T-cell (primary cell): ENCODE results near the gene ZNF627. TPM values are rescaled to one million over a fixed set of nuclear protein-coding genes. Genes with fewer than 3 reads are reported as not detected.
"Not testable (repeated sequence)": the region's sequence is repeated elsewhere in the genome, so short reads cannot be mapped to it uniquely, and the experiment has no call there.

Source experiments
- ATAC-seq, 4 experiments: fragments of 200-7000 bp in 3 of 4; fragments of 150-1000 bp in 1 of 4; cut with Tn5 transposase; replicated peaks in 1 of 4; 1 replicate in 3 of 4; 2 replicates in 1 of 4; pipeline ENCODE4 v1.10.0; 2021; ENCODE audit warnings: moderate library complexity in 3 of 4, mild to moderate bottlenecking in 2 of 4, moderate number of reproducible peaks in 1 of 4
- CTCF ChIA-PET, 2 donors: fragments of 300-600 bp; sonication (Branson Sonifier 250); formaldehyde crosslinking; loops; one replicate each; lab custom pipeline; 2022; ENCODE audit warnings: antibody characterized with exemption in 2 of 2; lab: Charles Lee
- POLR2A ChIA-PET, 2 donors: fragments of 300-600 bp; sonication (Branson Sonifier 250); formaldehyde crosslinking; loops; one replicate each; lab custom pipeline; 2022; ENCODE audit warnings: antibody characterized with exemption in 2 of 2; lab: Charles Lee
- DNase-seq, 35 experiments: peaks; one replicate each; pipeline versions ENCODE4 v3.0.0 to v3.0.0-alpha.2; 2013 to 2023
- H3K27ac ChIP-seq: one replicate; pipeline ENCODE4 v1.5.1; 2013; ENCODE audit warnings: low read length
- H3K27me3 ChIP-seq, 2 experiments: replicated peaks in 1 of 2; 1 replicate in 1 of 2; 2 replicates in 1 of 2; pipeline versions ENCODE4 v1.6.1 to v1.7.0; 2013; ENCODE audit warnings: low read length in 1 of 2, mixed read lengths in 1 of 2; ENCODE audit not compliant: control insufficient read depth in 2 of 2, insufficient read depth in 2 of 2; ENCODE audit errors: extremely low read depth in 1 of 2
- H3K36me3 ChIP-seq, 2 donors: 1 replicate in 1 of 2; 2 replicates in 1 of 2; pipeline versions ENCODE4 v1.6.1 to v1.7.0; 2013; ENCODE audit warnings: low read length in 1 of 2; ENCODE audit not compliant: control insufficient read depth in 2 of 2, insufficient read depth in 1 of 2; ENCODE audit errors: extremely low read depth in 1 of 2
- H3K4me1 ChIP-seq, 2 experiments: 1 replicate in 1 of 2; 2 replicates in 1 of 2; pipeline versions ENCODE4 v1.6.1 to v1.7.0; 2013; ENCODE audit warnings: low read length in 2 of 2, mixed read lengths in 1 of 2; ENCODE audit not compliant: insufficient read depth in 2 of 2, control insufficient read depth in 1 of 2; ENCODE audit errors: extremely low read depth in 1 of 2
- H3K4me3 ChIP-seq, 2 donors: 1 replicate in 1 of 2; 2 replicates in 1 of 2; pipeline versions ENCODE4 v1.5.1 to v1.7.0; 2013; ENCODE audit warnings: mild to moderate bottlenecking in 2 of 2, low read length in 1 of 2, moderate library complexity in 1 of 2; ENCODE audit not compliant: control insufficient read depth in 1 of 2; ENCODE audit errors: extremely low read depth in 1 of 2
- H3K9me3 ChIP-seq: 2 replicates; pipeline ENCODE4 v1.7.0; 2013
- H3K27ac Mint-ChIP-seq, 2 donors: one replicate each; pipeline ENCODE4 v1.8.0; 2020 to 2021; ENCODE audit warnings: mild to moderate bottlenecking in 2 of 2, mixed read lengths in 2 of 2
- H3K27me3 Mint-ChIP-seq, 2 donors: one replicate each; pipeline ENCODE4 v1.8.0; 2021 to 2022; ENCODE audit warnings: mixed read lengths in 2 of 2
- H3K36me3 Mint-ChIP-seq: one replicate; pipeline ENCODE4 v1.8.0; 2021; ENCODE audit warnings: mixed read lengths
- H3K4me1 Mint-ChIP-seq, 3 donors: one replicate each; pipeline ENCODE4 v1.8.0; 2020 to 2022; ENCODE audit warnings: mixed read lengths in 3 of 3, mild to moderate bottlenecking in 1 of 3
- H3K4me3 Mint-ChIP-seq, 3 donors: one replicate each; pipeline ENCODE4 v1.8.0; 2020 to 2022; ENCODE audit warnings: mild to moderate bottlenecking in 3 of 3, mixed read lengths in 3 of 3, moderate library complexity in 3 of 3
- H3K9me3 Mint-ChIP-seq, 3 donors: one replicate each; pipeline ENCODE4 v1.8.0; 2020 to 2022; ENCODE audit warnings: mixed read lengths in 3 of 3
- WGBS: methylation state at CpG from one replicate; pipeline ENCODE4 v1.1.5; 2013; ENCODE audit warnings: missing lambda C conversion rate; ENCODE audit not compliant: insufficient coverage; 5-methylcytosine and 5-hydroxymethylcytosine counted together
- total RNA-seq, 35 experiments: library from RNA in 6 of 35; stranded (reverse) in 6 of 35; fragments of 120-200 nt in 1 of 35; gene quantifications; one replicate each; pipeline versions ENCODE4 v1.2.1 to v1.2.4 and lab custom pipeline; 2013 to 2026

Gene ZNF627
- total RNA-seq, 5 donors from 2014 or later (not counting 1 experiment from before 2014, with no cell fraction given) = 5.6 to 11.9 (median 10.6) TPM

- H3K9me3 ChIP-seq = no peaks in the 10 kb centered on the region
- H3K4me1 ChIP-seq = peaks cover 5 to 7% of the 10 kb centered on the region in 2 experiments
- WGBS = no CpG with 5 or more reads among the region's 4 CpGs
- H3K36me3 Mint-ChIP-seq = peaks cover 28% of the 10 kb centered on the region
- H3K27ac ChIP-seq = no peak overlapping the region
- peaks cover 3 to 9% of the 10 kb centered on the region in 2 donors for H3K27me3 Mint-ChIP-seq
- ATAC-seq (no peak), DNase-seq (no peak)
- H3K4me3 Mint-ChIP-seq = peak overlapping the region in 1 of 3 donors; percentile 79
- peaks cover 0 to 6% (median 3%) of the 10 kb centered on the region in 3 donors for H3K9me3 Mint-ChIP-seq
- H3K4me1 Mint-ChIP-seq = peaks cover 12 to 15% (median 14%) of the 10 kb centered on the region in 3 donors
- peaks cover 0 to 2% of the 10 kb centered on the region in 2 donors for H3K36me3 ChIP-seq
- ChIA-PET CTCF (no interaction called here), POLR2A (interaction anchor here in 1 of 2 donors (0.6 kb wide), 1 partner anchor 105 kb away, joined by 4 read pairs; no protein-coding TSS in a partner anchor)
- H3K4me3 ChIP-seq = no peak overlapping the region
- H3K27me3 ChIP-seq = peaks cover 0 to 5% of the 10 kb centered on the region in 2 experiments
- no peak overlapping the region for H3K27ac Mint-ChIP-seq
Measured at GRCh38 chr19:11624069-11624463, 26.8 kb downstream of the ZNF627 start.

GRCh38 chr19:11626252-11626651 lies 29.0 kb downstream of the ZNF627 start:
- Mint-ChIP-seq H3K9me3 (peaks cover 0 to 3% (median 0%) of the 10 kb centered on the region in 3 donors), H3K4me1 (peaks cover 12 to 15% (median 14%) of the 10 kb centered on the region in 3 donors), H3K27me3 (peaks cover 8 to 11% of the 10 kb centered on the region in 2 donors), H3K4me3 (no peak overlapping the region), H3K36me3 (peaks cover 8% of the 10 kb centered on the region), H3K27ac (no peak overlapping the region)
- peaks cover 5 to 7% of the 10 kb centered on the region in 2 experiments for H3K4me1 ChIP-seq
- ATAC-seq (no peak), DNase-seq (no peak)
- H3K4me3 ChIP-seq = no peak overlapping the region
- H3K36me3 ChIP-seq = no peaks in the 10 kb centered on the region
- 81% methylated on average over 10 of the region's 15 CpGs for WGBS
- H3K27me3 ChIP-seq = peaks cover 0 to 14% of the 10 kb centered on the region in 2 experiments
- no peak overlapping the region for H3K27ac ChIP-seq
- no peaks in the 10 kb centered on the region for H3K9me3 ChIP-seq
- ChIA-PET CTCF (no interaction called here), POLR2A (no interaction called here)

GRCh38 chr19:11633223-11633622 lies 35.9 kb downstream of the ZNF627 start:
- H3K36me3 Mint-ChIP-seq = peaks cover 3% of the 10 kb centered on the region
- H3K4me1 Mint-ChIP-seq = no peaks in the 10 kb centered on the region
- no peaks in the 10 kb centered on the region for H3K36me3 ChIP-seq
- ATAC-seq (no peak), DNase-seq (no peak)
- CTCF ChIA-PET = no interaction called here
- no peak overlapping the region for H3K4me3 Mint-ChIP-seq
- no peaks in the 10 kb centered on the region for H3K4me1 ChIP-seq
- H3K27me3 ChIP-seq = peaks cover 0 to 12% of the 10 kb centered on the region in 2 experiments
- H3K9me3 ChIP-seq = no peaks in the 10 kb centered on the region
- H3K27ac ChIP-seq = no peak overlapping the region
- peaks cover 3 to 12% (median 12%) of the 10 kb centered on the region in 3 donors for H3K9me3 Mint-ChIP-seq
- POLR2A ChIA-PET = no interaction called here
- peaks cover 5% of the 10 kb centered on the region in 2 donors for H3K27me3 Mint-ChIP-seq
- 94% methylated on average over 8 of the region's 9 CpGs for WGBS
- no peak overlapping the region for H3K27ac Mint-ChIP-seq
- H3K4me3 ChIP-seq = no peak overlapping the region

GRCh38 chr19:11634018-11634662 lies 36.9 kb downstream of the ZNF627 start:
- DNase-seq, H3K36me3 ChIP-seq, H3K27ac ChIP-seq, ATAC-seq, H3K4me1 ChIP-seq, H3K36me3 Mint-ChIP-seq, POLR2A ChIA-PET, H3K4me3 ChIP-seq, CTCF ChIA-PET, H3K4me3 Mint-ChIP-seq, H3K9me3 ChIP-seq, H3K27me3 Mint-ChIP-seq, H3K4me1 Mint-ChIP-seq, H3K27ac Mint-ChIP-seq: not testable (repeated sequence)
- peaks cover 3 to 12% (median 12%) of the 10 kb centered on the region in 3 donors for H3K9me3 Mint-ChIP-seq
- no CpG with 5 or more reads among the region's 3 CpGs for WGBS
- peaks cover 0 to 15% of the 10 kb centered on the region in 2 experiments for H3K27me3 ChIP-seq

GRCh38 chr19:11639245-11639601 lies 41.9 kb downstream of the ZNF627 start:
- ChIA-PET CTCF (no interaction called here), POLR2A (no interaction called here)
- Mint-ChIP-seq H3K4me3 (peak overlapping the region in 1 of 3 donors; percentile 69), H3K4me1 (peaks cover 0 to 3% (median 1%) of the 10 kb centered on the region in 3 donors), H3K27ac (no peak overlapping the region), H3K36me3 (no peaks in the 10 kb centered on the region), H3K27me3 (peaks cover 12 to 24% of the 10 kb centered on the region in 2 donors), H3K9me3 (peaks cover 0 to 2% (median 0%) of the 10 kb centered on the region in 3 donors)
- DNase-seq (no peak), ATAC-seq (peak in 1 of 4 experiments; percentile 22)
- Histone ChIP-seq H3K9me3 (no peaks in the 10 kb centered on the region), H3K27me3 (peaks cover 0 to 35% of the 10 kb centered on the region in 2 experiments), H3K4me1 (peaks cover 0 to 12% of the 10 kb centered on the region in 2 experiments), H3K27ac (no peak overlapping the region), H3K36me3 (no peaks in the 10 kb centered on the region), H3K4me3 (no peak overlapping the region)
- WGBS = 8% methylated on average over 6 of the region's 7 CpGs

- POLR2A ChIA-PET = no interaction called here
Measured at GRCh38 chr19:11639602-11640471, 42.6 kb downstream of the ZNF627 start.

More at GRCh38 chr19:11639602-11640471, 42.6 kb downstream of the ZNF627 start:
- CTCF ChIA-PET = no interaction called here
- H3K27me3 Mint-ChIP-seq = peaks cover 12 to 24% of the 10 kb centered on the region in 2 donors
- H3K4me1 ChIP-seq = peaks cover 0 to 12% of the 10 kb centered on the region in 2 experiments
- no peak overlapping the region for H3K27ac ChIP-seq
- H3K27me3 ChIP-seq = peaks cover 0 to 38% of the 10 kb centered on the region in 2 experiments
- H3K4me1 Mint-ChIP-seq = peaks cover 0 to 3% (median 1%) of the 10 kb centered on the region in 3 donors
- no peaks in the 10 kb centered on the region for H3K36me3 Mint-ChIP-seq
- H3K4me3 ChIP-seq = peak overlapping the region; percentile 42 to 83
- H3K27ac Mint-ChIP-seq = no peak overlapping the region
- ATAC-seq (peak; percentile 96 to 100 (median 98)), DNase-seq (peak; percentile 56 to 90 (median 82))
- no peaks in the 10 kb centered on the region for H3K9me3 ChIP-seq
- H3K36me3 ChIP-seq = no peaks in the 10 kb centered on the region
- peaks cover 0 to 2% (median 0%) of the 10 kb centered on the region in 3 donors for H3K9me3 Mint-ChIP-seq
- peak overlapping the region; percentile 47 to 69 (median 64) for H3K4me3 Mint-ChIP-seq
- 4% methylated on average over 43 of the region's 55 CpGs for WGBS
